HG03196 (cell line): ENCODE measurements around the gene MGAT3.
A peak's percentile ranks its signal among the peaks of the same experiment; 100 is the strongest.

ENCODE experiments used
- ATAC-seq: cut with Tn5 transposase; IDR thresholded peaks from one replicate; pipeline ENCODE4 v1.9.1; 2021; ENCODE audit not compliant: unreplicated experiment

MGAT3 gene

DNA sequence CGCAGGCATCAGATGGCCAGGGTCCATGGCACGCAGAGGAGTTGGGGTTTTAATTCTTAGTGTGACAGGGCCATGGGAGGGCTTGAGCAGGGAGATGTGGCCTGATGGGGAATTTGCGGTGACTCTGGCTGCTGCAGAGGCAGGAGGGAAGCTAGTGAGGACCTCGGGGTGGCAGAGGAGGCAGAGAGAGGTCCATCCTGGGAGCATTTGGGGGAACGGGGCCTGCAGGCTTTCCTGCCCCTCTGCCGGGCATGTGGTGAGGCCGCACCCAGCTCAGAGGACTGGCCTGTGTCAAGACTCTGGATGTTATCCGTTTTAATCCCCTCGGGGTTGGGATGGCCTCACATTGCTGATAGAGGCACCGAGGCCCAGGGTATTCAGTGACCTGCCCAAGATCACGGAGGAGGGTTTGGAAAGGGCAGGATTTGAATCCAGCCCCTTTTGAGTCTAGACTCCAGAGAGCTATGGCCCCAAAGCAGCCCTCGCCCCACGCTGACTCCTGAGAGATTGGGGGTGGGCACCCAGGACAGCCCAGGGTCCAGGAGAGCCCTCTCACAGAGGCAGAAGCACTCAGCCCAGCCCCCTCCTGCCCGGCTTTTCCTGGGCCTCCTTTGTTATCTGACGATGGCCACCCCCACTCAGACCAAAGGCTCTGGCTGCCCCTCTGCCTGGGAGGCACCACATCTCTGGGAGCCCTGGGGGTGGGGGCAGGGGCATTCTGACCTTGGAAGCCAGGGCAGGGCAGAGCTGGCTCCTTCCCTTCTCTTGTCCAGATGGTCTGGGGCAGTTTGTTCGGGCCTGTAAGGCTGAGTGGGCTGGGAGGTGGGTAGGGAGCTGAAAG, 13.9 kb downstream of the MGAT3 start:
- ATAC-seq, result no peak

DNA sequence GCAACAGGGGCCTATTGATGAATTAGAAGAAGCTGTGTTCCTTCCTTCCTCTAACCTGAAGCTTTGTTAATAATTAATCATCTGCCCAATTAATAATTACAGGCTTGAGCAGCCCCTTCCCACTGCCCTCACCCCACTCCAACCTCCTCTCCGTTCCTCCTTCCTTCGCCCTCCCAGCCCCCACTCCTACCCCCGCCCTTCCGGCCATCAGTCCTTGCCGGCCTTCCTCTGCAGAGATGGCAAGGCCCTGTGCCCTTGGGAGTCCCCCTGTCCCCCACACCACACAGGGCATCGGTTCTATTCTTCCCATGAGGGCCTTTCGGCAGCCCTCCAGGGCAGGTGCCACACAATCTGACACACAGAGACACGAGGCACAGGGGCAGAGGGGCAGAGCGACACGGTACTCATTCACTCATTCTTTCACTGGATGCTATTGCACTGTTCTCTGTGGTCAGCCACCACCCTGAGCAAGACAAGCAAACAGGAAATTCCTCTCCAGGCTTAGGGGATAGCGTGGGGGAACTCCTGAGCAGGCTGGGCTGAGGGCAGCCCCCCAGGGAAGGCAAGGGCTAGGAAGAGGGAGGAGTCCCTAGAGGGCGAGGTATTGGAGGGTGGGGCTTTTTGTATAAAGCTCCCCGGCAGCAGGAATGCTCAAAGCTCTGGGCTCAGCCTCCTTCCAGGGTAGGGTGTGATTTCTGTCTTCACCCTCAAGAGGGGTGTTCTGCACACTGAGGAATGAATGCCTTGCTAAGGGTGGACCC, 14.7 kb downstream of the MGAT3 start:
- ATAC-seq, result peak; percentile 45

DNA sequence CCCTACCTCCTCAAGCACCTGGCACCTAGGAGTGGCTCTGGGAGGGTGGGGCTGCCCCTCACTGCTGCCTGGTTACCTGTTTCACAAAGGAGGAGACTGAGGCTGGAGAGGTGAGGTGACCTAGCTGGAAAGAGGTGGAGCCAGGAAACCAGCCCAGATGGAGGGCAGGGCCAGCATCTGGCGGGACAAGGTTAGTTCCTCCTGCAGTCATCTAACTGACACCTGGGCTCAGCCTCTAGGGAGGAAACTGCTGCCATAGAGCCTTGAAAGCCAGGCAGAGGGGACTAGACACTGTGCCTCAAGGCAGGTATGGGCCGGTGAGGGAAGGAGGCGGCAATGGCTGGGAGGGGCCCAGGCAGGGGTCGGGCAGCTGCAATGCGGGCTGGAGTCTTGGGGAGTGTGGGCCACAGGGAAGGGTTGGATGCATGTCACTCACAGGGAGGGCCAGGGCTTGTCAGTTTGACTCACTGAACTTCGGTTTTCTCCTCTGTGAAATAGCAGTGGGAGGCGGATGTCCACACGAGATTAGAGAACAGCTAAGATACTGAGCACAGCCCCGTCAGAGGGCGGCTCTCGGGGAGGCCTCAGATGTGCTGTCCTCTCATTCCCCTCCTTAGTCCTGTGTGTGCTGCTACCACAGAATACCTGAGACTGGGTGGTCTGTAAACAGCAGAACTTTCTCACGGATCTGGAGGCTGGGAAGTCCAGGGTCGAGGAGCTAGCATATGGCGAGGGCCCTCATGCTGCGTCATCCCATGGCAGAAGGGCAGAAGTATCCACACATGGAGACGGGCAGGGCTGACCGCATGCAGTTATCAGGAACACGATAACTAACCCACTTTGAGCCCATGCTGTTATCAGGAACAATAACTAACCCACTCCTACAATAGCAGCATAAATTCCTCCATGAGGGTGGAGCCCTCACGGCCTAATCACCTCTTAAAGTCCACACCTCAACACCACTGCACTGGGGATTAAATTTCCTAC, 16.1 kb downstream of the MGAT3 start:
- ATAC-seq, result no peak

DNA sequence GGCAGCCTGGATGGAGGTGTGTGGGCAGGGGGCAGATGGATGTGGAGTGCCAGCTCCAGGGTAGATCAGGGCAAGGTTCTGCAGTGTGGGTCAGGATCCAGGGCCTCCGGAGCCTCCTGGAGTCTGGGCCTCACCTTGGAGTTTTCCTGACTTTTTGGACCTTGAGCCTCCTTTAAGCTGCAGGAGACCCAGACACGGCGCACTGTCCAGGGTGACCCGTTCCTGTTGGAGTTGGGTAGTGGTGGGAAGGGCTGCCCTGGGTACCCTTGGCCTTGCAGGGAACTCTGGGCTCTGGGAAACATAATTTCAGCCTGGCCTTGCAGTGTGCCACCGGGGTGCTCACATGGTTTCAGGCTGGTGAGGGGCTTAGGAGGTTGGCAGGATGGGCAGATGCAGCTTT, 17.0 kb downstream of the MGAT3 start:
- no peak for ATAC-seq

DNA sequence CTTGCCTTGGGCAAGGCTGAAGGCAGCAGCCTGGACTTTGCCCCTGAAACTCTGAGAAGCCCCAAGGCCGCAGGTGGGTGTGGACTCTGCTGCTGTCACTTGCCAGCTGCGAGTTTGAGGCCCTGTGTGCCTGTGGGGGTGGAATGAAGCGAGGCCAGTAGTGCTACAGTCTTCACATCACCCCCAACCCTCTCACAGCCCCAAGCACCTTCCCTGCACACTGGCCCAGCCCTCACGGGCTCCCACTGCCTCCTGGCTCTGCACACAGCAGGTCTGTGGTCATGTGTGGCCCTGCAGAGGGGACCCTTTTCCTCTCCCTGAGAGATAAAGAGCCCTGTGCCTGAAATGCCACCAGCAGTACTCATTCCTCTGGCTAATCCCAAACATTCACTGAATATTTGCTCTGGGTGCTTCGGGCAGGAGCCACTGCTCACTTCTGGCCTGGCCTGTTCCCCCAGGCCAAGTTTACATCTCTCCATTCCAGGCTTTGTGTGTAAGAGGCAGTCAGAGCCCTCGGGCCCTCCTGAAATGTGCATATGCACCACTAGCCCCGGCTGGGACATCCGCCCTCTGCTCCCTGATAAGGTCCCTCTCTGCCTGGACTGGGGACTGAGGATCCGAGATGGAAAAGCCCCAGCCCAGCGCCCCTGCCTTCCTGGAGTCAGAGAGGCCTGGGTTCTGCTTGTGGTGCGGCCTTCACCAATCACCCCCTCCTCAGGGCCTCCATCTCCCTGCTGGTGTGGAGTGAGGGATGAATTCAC, 17.7 kb downstream of the MGAT3 start:
- no peak for ATAC-seq

DNA sequence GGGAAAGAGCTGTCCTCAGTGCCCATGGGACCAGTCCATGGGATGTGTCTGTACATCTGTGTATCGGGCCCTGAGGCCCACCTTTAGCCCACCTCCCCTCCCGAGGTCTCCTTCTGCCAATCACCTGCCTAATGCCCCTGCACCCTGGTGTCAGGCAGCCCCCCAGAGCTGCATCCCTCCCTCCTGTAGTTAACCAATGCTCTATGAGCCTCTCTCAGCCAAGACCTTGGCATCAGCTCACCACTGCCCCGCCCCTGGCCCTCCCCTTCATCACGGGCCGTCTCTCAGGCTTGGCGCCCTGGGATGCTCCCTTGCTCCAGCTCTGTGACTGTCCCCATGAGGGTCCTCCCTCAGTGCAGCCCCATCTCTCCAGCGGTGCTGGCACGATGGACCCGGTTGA, 18.5 kb downstream of the MGAT3 start:
- no peak for ATAC-seq

DNA sequence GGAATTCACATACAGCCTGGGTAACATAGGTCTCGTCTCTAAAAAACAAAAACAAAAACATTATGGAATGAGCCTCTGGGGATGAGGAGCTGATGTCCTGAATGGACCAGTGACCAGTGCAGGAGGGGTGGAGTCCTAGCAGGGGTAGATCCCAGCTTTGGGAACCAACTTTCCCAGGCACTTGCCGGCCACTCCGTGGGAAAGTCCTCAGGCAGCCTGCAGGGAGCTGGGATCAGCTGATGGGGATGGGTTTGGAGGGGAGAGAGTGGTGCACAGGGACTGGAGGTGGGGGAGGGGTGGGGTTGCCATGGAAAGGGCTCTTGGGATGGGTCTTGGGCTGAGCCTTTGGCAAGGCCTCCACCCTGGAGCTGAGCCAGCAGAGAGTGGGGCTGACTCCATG, 19.1 kb downstream of the MGAT3 start:
- no peak for ATAC-seq

DNA sequence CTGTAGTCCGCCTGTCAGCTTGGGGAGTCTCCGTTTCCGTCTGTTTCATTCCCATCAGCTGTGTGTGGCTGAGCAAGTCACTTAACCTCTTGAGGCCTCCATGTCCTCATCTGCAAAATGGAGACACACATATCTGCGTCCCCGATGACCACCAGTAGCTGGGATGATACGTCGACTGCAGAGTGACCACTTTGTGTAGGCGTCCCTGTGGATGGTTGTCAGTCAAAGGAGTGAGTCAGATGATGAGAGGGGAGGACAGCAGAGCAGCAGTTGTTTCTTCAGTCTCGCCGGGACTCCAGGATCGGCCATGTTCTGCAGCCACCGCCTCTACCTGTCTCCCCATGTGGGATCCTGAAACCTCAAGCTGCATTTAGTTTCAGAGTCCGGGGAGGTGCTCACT, 19.9 kb downstream of the MGAT3 start:
- no peak for ATAC-seq

DNA sequence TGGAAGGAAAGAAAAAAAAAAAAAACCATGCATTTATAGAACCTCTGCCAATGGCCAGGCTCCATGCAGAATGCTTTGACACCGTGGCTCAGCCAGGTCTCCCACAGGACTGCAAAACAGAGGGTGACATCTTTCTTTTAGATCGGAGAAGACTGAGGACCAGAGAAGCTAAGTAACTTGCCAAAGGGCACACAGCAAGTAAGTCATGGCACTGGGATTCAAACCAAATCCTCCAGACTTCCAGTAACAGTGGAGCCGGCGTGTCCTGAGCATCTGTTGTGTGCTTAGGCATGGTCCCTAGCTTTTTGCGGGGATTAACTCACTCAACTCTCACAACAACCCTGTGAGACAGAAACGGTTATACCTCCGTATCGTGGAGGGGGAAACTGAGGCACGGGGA, 20.7 kb downstream of the MGAT3 start:
- no peak for ATAC-seq

DNA sequence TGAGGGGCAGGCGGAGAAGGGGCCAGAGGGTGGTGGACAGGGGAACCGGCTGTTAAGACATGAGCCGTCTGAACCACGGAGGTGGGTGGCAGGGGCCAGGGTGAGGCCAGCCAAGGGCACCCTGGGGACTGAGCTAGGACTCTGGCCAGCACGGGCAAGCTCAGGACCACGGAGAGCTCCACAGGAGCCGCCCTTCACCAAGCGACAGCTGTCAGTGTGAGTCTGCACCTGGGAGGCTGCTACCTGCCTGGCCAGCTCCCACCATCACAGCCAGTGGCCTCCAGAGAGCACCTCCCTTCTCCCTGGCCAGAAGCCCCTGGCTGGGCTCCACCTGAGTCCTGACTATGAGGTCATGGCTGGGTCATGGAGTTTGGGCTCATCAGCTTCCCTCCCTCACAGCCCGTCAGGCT, 21.6 kb downstream of the MGAT3 start:
- no peak for ATAC-seq

DNA sequence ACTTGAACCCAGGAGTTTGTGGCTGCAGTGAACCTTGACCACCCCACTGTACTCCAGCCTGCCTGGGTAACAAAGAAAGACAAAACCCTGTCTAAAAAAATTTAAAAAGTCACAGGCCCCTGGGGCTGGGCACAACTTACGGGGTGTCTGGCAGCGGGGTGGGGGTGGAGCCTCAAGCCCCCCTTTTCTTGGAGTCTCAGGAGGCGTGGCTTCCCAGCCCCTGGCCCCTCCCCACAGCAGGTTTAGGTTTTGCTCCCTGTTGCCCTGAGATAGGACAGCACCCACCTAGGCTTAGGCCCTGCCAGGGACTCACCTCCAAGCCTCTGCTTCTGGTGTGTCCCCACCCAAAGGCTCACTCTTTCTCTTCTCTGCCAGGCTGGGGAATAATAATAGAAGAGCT, 22.4 kb downstream of the MGAT3 start:
- ATAC-seq, result no peak

DNA sequence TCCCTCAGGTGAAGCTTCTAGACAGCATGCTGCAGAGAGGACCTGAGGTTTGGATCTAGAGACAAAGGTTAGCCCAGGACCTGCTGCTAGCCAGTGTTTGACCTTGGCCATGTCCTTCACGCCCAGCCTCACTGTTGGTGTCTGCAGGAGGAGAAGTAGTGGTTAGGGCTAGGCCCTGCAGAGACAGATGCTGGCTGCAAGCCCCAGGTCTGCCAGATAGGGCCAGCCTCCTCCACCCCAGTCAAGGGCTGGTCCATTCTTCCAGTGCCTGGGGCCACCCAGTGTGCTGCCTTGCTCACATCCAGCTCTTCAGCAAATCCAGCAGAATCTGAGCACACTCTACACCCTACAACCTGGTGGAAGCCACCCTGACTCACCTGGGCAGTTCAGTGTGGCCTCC, 23.7 kb downstream of the MGAT3 start:
- no peak for ATAC-seq

DNA sequence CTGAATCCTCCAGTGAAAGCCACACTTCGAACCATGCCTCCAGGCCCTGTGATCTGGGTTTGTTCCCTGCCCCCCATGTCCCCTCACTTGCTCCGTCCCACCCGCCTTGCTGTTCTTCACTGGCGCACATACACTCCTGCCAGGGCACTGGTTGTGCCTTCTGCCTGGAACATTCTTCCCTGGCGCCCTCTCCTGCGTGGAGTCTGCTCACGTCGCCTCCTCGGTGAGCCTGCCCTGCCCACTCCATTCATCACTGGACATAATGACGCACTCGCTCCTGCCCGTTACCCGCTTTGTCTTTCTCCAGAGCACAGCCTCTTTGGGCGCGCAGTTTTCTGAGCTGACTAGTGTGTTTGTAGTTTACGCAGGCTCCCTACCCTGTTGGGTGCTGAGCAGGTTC, 24.2 kb downstream of the MGAT3 start:
- no peak for ATAC-seq

DNA sequence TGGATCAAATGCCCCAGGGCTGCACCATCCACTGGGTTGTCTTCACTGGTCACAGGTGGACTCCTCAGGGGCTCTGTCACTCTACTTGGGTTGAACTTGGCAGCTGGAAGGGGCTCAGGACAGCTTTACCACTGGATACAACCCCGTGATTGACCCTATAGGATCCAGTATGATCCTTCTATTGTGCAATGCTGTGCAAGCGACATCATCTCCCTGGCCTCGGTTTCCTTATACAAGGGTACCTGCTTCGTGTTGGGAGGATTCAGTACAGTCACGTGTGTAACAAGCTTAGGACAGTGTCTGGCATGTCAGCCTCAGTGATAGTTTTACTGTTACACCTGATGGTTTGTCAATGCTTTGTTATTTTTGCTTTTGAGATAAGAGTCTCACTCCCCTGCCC, 24.8 kb downstream of the MGAT3 start:
- ATAC-seq, result no peak

DNA sequence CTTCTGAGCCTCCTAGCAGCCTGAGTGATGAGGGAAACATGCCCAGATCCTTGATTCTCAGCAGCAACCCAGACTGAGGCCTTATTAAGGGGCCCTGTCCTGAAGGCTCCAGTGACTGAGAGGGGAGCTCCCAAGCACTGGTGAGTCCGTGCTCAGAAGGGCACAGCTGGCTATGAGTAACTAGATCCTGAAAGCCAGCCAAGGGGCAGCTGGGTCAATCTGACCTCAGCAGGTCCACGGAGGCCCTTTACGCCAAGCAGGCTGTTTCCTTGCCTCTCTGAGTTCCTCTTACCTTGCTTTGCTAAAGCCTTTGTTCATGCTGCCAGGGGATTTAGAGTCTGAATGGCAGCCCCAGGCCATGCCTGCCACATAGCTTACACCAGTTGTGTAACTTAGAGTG, 26.0 kb downstream of the MGAT3 start:
- ATAC-seq, result no peak

DNA sequence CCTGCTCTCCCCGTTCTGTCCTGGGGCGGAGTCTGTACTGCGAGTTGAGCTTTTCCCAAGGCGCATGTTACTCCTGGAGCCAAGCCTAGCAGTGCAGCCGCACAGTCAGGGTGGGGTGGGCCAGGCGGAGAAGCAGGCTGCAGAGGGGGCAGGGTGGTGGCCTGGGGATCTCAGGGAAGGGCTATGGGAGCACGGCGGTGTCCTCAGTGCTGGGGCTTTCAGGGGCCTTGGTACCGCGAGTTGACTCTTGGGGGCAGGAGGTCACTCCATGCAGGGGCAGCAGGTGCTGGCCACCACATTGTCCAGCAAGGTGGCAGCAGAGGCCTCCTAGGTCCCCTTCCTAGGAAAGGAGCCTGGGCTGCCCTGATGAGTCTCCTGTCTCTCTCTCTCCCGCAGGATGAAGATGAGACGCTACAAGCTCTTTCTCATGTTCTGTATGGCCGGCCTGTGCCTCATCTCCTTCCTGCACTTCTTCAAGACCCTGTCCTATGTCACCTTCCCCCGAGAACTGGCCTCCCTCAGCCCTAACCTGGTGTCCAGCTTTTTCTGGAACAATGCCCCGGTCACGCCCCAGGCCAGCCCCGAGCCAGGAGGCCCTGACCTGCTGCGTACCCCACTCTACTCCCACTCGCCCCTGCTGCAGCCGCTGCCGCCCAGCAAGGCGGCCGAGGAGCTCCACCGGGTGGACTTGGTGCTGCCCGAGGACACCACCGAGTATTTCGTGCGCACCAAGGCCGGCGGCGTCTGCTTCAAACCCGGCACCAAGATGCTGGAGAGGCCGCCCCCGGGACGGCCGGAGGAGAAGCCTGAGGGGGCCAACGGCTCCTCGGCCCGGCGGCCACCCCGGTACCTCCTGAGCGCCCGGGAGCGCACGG, 30.4 kb downstream of the MGAT3 start:
- no peak for ATAC-seq

DNA sequence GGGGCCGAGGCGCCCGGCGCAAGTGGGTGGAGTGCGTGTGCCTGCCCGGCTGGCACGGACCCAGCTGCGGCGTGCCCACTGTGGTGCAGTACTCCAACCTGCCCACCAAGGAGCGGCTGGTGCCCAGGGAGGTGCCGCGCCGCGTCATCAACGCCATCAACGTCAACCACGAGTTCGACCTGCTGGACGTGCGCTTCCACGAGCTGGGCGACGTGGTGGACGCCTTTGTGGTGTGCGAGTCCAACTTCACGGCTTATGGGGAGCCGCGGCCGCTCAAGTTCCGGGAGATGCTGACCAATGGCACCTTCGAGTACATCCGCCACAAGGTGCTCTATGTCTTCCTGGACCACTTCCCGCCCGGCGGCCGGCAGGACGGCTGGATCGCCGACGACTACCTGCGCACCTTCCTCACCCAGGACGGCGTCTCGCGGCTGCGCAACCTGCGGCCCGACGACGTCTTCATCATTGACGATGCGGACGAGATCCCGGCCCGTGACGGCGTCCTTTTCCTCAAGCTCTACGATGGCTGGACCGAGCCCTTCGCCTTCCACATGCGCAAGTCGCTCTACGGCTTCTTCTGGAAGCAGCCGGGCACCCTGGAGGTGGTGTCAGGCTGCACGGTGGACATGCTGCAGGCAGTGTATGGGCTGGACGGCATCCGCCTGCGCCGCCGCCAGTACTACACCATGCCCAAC, 31.2 kb downstream of the MGAT3 start:
- ATAC-seq, result no peak

DNA sequence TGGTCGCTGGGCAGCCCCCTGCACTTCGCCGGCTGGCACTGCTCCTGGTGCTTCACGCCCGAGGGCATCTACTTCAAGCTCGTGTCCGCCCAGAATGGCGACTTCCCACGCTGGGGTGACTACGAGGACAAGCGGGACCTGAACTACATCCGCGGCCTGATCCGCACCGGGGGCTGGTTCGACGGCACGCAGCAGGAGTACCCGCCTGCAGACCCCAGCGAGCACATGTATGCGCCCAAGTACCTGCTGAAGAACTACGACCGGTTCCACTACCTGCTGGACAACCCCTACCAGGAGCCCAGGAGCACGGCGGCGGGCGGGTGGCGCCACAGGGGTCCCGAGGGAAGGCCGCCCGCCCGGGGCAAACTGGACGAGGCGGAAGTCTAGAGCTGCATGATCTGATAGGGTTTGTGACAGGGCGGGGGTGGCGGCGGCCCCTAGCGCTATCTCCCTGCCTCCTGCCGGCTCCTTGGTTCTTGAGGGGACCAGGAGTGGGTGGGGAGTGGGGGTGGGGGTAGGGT, 31.8 kb downstream of the MGAT3 start:
- no peak for ATAC-seq
